ENCODE data around the gene PICK1. TPM values are rescaled to one million over a fixed set of nuclear protein-coding genes. Genes with fewer than 3 reads are reported as not detected.

Gene PICK1
- total and polyA plus RNA-seq, 2 of the 8 experiments (the other 6 are each of a cell fraction or from before 2014, with no cell fraction given): 20.4 to 22.9 TPM

DNA sequence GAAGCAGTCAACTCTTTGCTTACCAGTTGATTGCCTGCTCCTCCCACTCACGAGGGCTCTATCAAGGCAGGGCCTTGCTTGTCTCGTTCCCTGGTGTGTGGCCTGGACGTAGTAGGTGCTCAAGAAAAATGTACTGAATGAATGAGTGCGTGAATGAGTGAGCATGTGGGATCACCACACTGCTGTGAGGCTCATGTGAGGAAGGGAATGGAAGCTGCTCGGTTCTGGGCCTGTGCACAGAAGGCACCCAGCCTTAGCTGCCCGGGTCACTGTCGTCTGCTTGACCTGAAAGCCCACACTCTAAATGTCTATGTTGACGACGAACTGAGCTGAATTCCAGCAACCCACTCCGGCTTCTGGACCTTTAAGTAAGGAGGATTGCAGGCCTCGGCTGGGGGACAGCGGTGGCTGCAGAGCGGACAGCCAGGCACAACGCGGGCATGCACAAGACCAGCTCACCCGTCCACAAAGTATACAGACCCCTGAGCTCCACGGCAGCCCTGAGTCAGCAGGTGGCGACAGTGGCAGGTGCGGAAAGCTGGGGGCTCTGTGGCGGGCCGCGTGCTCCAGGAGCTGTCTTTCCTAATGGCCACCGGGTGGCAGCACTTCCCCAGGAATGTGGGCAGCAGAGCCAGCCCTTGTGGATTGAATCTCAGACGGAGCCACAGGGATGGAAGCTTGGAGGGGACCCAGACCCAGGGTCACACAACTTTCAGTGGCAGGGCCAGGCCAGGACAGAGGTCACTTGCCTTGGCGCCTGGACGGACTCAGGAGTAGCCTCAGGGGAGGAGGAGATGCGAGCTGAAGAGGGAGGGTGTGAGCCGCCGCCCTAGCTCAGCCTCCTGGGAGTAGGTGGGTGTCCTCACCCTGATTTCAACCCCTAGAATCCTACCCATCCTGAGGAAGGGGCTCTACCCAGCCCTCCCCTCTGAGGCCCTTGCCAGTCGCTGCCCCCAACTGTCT is 5.0 kb upstream of the PICK1 start (continued):
- TF ChIP-seq SP4 (IDR thresholded peaks at IDR 0.05; ENCODE audit: low read length) (no peak), ATF3 (IDR thresholded peaks at IDR 0.05; ENCODE audit: insufficient read depth, low read depth, low read length) (0 out of 2 replicates have a peak, but pooled peaks have one; percentile 31), CTBP2 (IDR thresholded peaks at IDR 0.05; ENCODE audit: borderline replicate concordance, insufficient read depth, insufficient read length, low read length) (peak; percentile 27), TAF7 (optimal IDR thresholded peaks at IDR 0.05; ENCODE audit: borderline replicate concordance, low read depth, low read length) (peak; percentile 20), TCF12 (IDR thresholded peaks at IDR 0.05; ENCODE audit: low read depth, low read length) (0 out of 2 replicates have a peak, but pooled peaks have one; percentile 72), CHD1 (IDR thresholded peaks at IDR 0.05; ENCODE audit: low read depth, low read length) (no peak), SIRT6 (IDR thresholded peaks at IDR 0.05; ENCODE audit: low read length) (no peak), CREB1 (IDR thresholded peaks at IDR 0.05) (peak; percentile 55; the same call in 1 of the 2 replicates), CTCF (IDR thresholded peaks at IDR 0.05; ENCODE audit: control extremely low read depth in 1 of 3, insufficient read depth in 1 of 3, low read depth in 1 of 3, low read length in 3 of 3) (peak; percentile 87 to 97 (median 94)), YY1 (IDR thresholded peaks at IDR 0.05; ENCODE audit: low read depth, low read length) (peak; percentile 66; the same call in 1 of the 2 replicates), HDAC2 (IDR thresholded peaks at IDR 0.05; ENCODE audit: borderline replicate concordance in 1 of 2, low read depth in 2 of 2, low read length in 2 of 2) (peak; percentile 48 to 70; a peak in 1 of 4 replicates), TAF1 (IDR thresholded peaks at IDR 0.05; ENCODE audit: low read depth, low read length) (0 out of 2 replicates have a peak, but pooled peaks have one; percentile 20), KDM1A (IDR thresholded peaks at IDR 0.05; ENCODE audit: borderline replicate concordance, low read length) (no peak), CHD2 (IDR thresholded peaks at IDR 0.05; ENCODE audit: low read length) (peak; percentile 9; the same call in 1 of the 2 replicates), BACH1 (IDR thresholded peaks at IDR 0.05; ENCODE audit: low read length) (peak; percentile 75), EGR1 (IDR thresholded peaks at IDR 0.05; ENCODE audit: borderline replicate concordance, low read depth, low read length) (no peak), GABPA (IDR thresholded peaks at IDR 0.05; ENCODE audit: borderline replicate concordance, insufficient read depth, low read length) (peak; percentile 69; the same call in 1 of the 2 replicates), JUND (IDR thresholded peaks at IDR 0.05; ENCODE audit: low read length) (peak; percentile 32; the same call in 1 of the 2 replicates)
- TF ChIP-seq, protein P1, sequence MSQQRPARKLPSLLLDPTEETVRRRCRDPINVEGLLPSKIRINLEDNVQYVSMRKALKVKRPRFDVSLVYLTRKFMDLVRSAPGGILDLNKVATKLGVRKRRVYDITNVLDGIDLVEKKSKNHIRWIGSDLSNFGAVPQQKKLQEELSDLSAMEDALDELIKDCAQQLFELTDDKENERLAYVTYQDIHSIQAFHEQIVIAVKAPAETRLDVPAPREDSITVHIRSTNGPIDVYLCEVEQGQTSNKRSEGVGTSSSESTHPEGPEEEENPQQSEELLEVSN (IDR thresholded peaks at IDR 0.05): peak; percentile 61
